HAP-1 (cell line): ENCODE results near the gene CISD3.

ENCODE experiments used
- DNase-seq, 2 experiments: peaks; one replicate each; pipeline ENCODE4 v3.0.0-alpha.2; 2016 to 2020; ENCODE audit warnings: low spot score in 2 of 2
- H3K27me3 ChIP-seq: fragments of 250-450 bp; sonication (Bioruptor Pico); 2 replicates; pipeline ENCODE4 v1.5.1; 2020; ENCODE audit warnings: low read depth, mild to moderate bottlenecking, moderate library complexity
- H3K36me3 ChIP-seq: fragments of 250-450 bp; sonication (Bioruptor Pico); replicated peaks from 2 replicates; pipeline ENCODE4 v1.5.1; 2020; ENCODE audit warnings: mild to moderate bottlenecking
- H3K4me1 ChIP-seq: fragments of 250-450 bp; sonication (Bioruptor Pico); 2 replicates; pipeline ENCODE4 v1.5.1; 2020; ENCODE audit warnings: mild to moderate bottlenecking
- H3K4me3 ChIP-seq: fragments of 250-450 bp; sonication (Bioruptor Pico); 2 replicates; pipeline ENCODE4 v1.5.1; 2020; ENCODE audit warnings: mild to moderate bottlenecking, moderate library complexity
- H3K9me3 ChIP-seq: fragments of 250-450 bp; sonication (Bioruptor Pico); 2 replicates; pipeline ENCODE4 v1.5.1; 2020; ENCODE audit warnings: mild to moderate bottlenecking, moderate library complexity
- in situ Hi-C: fragments of 300-500 bp; cut with MboI; formaldehyde crosslinking; loops from 3 replicates; pipeline ENCODE4 v1.14.3; 2020; ENCODE audit warnings: low sequenced_read_pairs, inconsistent platforms, mixed read lengths

CISD3 gene

DNA sequence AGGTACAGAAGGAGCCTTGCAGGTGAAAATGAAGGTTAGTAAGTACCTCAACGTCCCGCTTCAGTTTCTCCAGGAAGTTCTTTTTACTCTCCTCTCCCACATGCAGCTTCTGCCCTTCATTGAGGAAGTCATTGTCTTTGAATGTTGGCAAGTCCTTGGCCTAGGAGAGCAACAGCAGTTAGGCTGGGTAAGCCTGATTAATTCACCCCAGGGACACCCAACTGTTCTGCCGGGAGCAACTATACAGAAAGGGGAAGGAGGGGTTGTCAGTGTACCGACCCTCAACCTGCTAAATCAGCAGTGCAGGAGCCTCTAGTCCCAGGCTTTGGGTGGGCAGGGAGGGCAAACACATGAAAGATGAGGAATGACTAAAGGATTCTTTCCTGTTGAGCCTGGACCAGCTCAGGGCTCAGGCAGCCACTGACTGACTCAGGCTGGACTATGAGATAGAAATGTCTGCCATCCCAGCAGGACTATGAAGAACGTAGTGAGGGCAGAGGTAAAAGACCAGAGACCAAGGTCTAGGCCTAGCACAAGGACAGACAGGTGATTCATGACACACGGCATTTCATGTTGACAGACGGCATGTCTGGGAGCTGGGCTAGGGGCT is 47.6 kb downstream of the CISD3 start:
- Histone ChIP-seq H3K9me3 (no peaks in the 10 kb centered on the region), H3K4me3 (no peak overlapping the region), H3K36me3 (peaks cover 92% of the 10 kb centered on the region), H3K27me3 (no peaks in the 10 kb centered on the region), H3K4me1 (no peaks in the 10 kb centered on the region)
- in situ Hi-C loops = no loop called here
- no peak for DNase-seq

DNA sequence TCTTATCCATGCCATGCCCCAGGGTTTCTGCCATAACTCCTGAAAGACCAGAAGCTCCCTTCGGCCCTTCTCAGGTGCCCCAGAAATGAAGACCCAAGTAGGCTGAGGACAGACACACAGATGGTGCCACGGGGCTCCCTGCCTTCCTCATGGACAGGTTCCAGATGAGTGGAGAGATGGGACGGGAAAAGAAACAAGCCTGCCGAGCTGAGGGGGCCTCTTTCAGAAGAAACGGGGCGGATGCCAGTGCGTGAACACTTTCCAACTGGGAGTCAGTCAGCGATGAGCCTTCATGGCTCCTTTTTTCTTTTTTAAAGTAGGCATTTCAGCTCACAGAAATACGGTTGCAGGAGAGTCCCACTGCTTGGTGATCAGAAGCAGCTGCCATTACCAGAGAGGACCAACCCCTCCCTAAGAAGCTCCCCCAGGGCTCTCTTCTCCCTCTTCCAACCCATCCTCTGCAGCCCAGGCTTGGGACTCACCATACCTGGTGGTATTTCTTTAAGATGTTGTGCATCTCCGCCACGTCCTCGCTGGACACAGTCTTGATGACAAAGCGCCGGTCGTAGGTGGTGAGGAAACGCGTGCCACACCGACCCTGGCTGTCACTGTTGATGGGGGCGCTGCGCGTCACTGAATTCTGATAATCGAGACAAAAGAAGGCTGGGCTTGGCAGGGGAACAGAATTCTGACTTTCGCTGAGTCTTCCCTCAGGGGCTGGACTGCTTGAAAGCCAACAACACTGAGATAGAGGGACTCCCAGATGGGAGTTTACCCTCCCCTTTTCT is 50.0 kb downstream of the CISD3 start:
- Histone ChIP-seq H3K4me1 (no peaks in the 10 kb centered on the region), H3K36me3 (peaks cover 91% of the 10 kb centered on the region), H3K4me3 (no peak overlapping the region), H3K9me3 (no peaks in the 10 kb centered on the region), H3K27me3 (no peaks in the 10 kb centered on the region)
- in situ Hi-C loops = no loop called here
- no peak for DNase-seq

DNA sequence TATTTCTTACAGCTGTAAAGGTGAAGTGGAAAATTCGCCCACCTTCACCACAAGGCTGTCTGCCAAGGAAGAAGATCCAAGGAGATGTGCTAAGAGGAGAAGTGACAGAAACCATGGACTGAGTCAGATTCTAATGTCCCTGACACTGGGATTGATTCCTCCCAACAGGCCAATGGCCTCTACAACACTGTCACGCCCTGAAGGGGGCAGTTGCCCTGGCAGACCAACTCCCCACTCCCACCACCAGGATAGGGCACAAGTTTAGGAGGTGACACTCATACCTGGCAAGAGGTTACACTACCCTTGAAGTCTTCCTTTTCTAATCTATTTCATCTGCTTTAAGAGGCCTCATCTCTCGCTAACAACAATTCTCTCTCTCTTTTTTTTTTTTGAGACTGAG is 53.1 kb downstream of the CISD3 start:
- Histone ChIP-seq H3K9me3 (no peaks in the 10 kb centered on the region), H3K4me3 (no peak overlapping the region), H3K36me3 (peaks cover 81% of the 10 kb centered on the region), H3K27me3 (no peaks in the 10 kb centered on the region), H3K4me1 (no peaks in the 10 kb centered on the region)
- in situ Hi-C loops = no loop called here
- DNase-seq = no peak
